ENCODE measurements around the gene NSUN2. TPM values are rescaled to one million over a fixed set of nuclear protein-coding genes. Genes with fewer than 3 reads are reported as not detected.
"Not testable (repeated sequence)": the region's sequence is repeated elsewhere in the genome, so short reads cannot be mapped to it uniquely, and the experiment has no call there.

NSUN2 gene
- total RNA-seq, 1 donor from 2014 or later, result 78.8 TPM

GRCh38 chr5:6572825-6573380 lies 59.9 kb downstream of the NSUN2 start:
- no peaks in the 10 kb centered on the region for H3K36me3 Mint-ChIP-seq (ENCODE audit: low read depth, unreplicated experiment)
- no peak overlapping the region for H3K27ac ChIP-seq (ENCODE audit: low read depth, low read length)
- FAIRE-seq, result no peak
- no peak overlapping the region for H3K4me3 Mint-ChIP-seq (ENCODE audit: unreplicated experiment)
- no peaks in the 10 kb centered on the region for H3K4me1 Mint-ChIP-seq (ENCODE audit: low read depth, unreplicated experiment)
- no peaks in the 10 kb centered on the region for H3K4me1 ChIP-seq (ENCODE audit: insufficient read depth, low read length)
- H3K4me2 ChIP-seq (ENCODE audit: low read length), result no peak overlapping the region
- TF ChIP-seq, protein P1, sequence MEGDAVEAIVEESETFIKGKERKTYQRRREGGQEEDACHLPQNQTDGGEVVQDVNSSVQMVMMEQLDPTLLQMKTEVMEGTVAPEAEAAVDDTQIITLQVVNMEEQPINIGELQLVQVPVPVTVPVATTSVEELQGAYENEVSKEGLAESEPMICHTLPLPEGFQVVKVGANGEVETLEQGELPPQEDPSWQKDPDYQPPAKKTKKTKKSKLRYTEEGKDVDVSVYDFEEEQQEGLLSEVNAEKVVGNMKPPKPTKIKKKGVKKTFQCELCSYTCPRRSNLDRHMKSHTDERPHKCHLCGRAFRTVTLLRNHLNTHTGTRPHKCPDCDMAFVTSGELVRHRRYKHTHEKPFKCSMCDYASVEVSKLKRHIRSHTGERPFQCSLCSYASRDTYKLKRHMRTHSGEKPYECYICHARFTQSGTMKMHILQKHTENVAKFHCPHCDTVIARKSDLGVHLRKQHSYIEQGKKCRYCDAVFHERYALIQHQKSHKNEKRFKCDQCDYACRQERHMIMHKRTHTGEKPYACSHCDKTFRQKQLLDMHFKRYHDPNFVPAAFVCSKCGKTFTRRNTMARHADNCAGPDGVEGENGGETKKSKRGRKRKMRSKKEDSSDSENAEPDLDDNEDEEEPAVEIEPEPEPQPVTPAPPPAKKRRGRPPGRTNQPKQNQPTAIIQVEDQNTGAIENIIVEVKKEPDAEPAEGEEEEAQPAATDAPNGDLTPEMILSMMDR (IDR thresholded peaks at IDR 0.05; ENCODE audit: insufficient read depth, low read depth, low read length), result no peak
- TF ChIP-seq EZH2 (IDR thresholded peaks at IDR 0.05; ENCODE audit: insufficient read depth, low read length), result no peak
- no peaks in the 10 kb centered on the region for H3K9me3 ChIP-seq (ENCODE audit: insufficient read depth, low read depth, low read length)
- H3K27me3 ChIP-seq (ENCODE audit: insufficient read depth, low read length), result peaks cover 4% of the 10 kb centered on the region
- no peaks in the 10 kb centered on the region for H3K36me3 ChIP-seq (ENCODE audit: insufficient read depth, low read length)
- H3K79me2 ChIP-seq (ENCODE audit: insufficient read depth, low read length), result no peaks in the 10 kb centered on the region
- no peaks in the 10 kb centered on the region for H4K20me1 ChIP-seq (ENCODE audit: insufficient read depth, low read length)
- H3K27ac Mint-ChIP-seq (ENCODE audit: unreplicated experiment), result no peak overlapping the region
- H3K27me3 Mint-ChIP-seq (ENCODE audit: low read depth, unreplicated experiment), result peaks cover 26% of the 10 kb centered on the region
- H3K9me3 Mint-ChIP-seq (ENCODE audit: unreplicated experiment), result peaks cover 6% of the 10 kb centered on the region
- no peak overlapping the region for H2AFZ ChIP-seq (ENCODE audit: low read depth, low read length)
- H3K9ac ChIP-seq (ENCODE audit: low read length), result no peak overlapping the region
- no peak overlapping the region for H3K4me3 ChIP-seq (ENCODE audit: insufficient read depth, low read depth, low read length)
- DNase-seq (ENCODE audit: low read depth), result no peak

- H3K79me2 ChIP-seq (ENCODE audit: insufficient read depth, low read length), result no peaks in the 10 kb centered on the region
- H3K27me3 ChIP-seq (ENCODE audit: insufficient read depth, low read length), result peaks cover 4% of the 10 kb centered on the region
- H3K36me3 ChIP-seq (ENCODE audit: insufficient read depth, low read length), result no peaks in the 10 kb centered on the region
- no peak overlapping the region for H3K9ac ChIP-seq (ENCODE audit: low read length)
- no peak overlapping the region for H3K4me3 ChIP-seq (ENCODE audit: insufficient read depth, low read depth, low read length)
- H4K20me1 ChIP-seq (ENCODE audit: insufficient read depth, low read length), result no peaks in the 10 kb centered on the region
- FAIRE-seq (no peak), DNase-seq (ENCODE audit: low read depth) (no peak)
- H3K4me2 ChIP-seq (ENCODE audit: low read length), result no peak overlapping the region
- H3K27me3 Mint-ChIP-seq (ENCODE audit: low read depth, unreplicated experiment), result peaks cover 26% of the 10 kb centered on the region
- H3K9me3 ChIP-seq (ENCODE audit: insufficient read depth, low read depth, low read length), result no peaks in the 10 kb centered on the region
- H3K27ac ChIP-seq (ENCODE audit: low read depth, low read length), result no peak overlapping the region
- H2AFZ ChIP-seq (ENCODE audit: low read depth, low read length), result no peak overlapping the region
- H3K36me3 Mint-ChIP-seq (ENCODE audit: low read depth, unreplicated experiment), result no peaks in the 10 kb centered on the region
- TF ChIP-seq EZH2 (IDR thresholded peaks at IDR 0.05; ENCODE audit: insufficient read depth, low read length), result no peak
- TF ChIP-seq, protein P1 (IDR thresholded peaks at IDR 0.05; ENCODE audit: insufficient read depth, low read depth, low read length), result no peak
- H3K9me3 Mint-ChIP-seq (ENCODE audit: unreplicated experiment), result peaks cover 6% of the 10 kb centered on the region
- no peak overlapping the region for H3K4me3 Mint-ChIP-seq (ENCODE audit: unreplicated experiment)
- no peaks in the 10 kb centered on the region for H3K4me1 ChIP-seq (ENCODE audit: insufficient read depth, low read length)
- no peak overlapping the region for H3K27ac Mint-ChIP-seq (ENCODE audit: unreplicated experiment)
- H3K4me1 Mint-ChIP-seq (ENCODE audit: low read depth, unreplicated experiment), result no peaks in the 10 kb centered on the region
These were observed 60.6 kb downstream of the NSUN2 start for GRCh38 chr5:6572086-6572824.

- FAIRE-seq; H3K27ac ChIP-seq (ENCODE audit: low read depth, low read length); H3K27ac Mint-ChIP-seq (ENCODE audit: unreplicated experiment); H3K4me3 Mint-ChIP-seq (ENCODE audit: unreplicated experiment); H3K4me1 Mint-ChIP-seq (ENCODE audit: low read depth, unreplicated experiment); H3K9me3 ChIP-seq (ENCODE audit: insufficient read depth, low read depth, low read length); H2AFZ ChIP-seq (ENCODE audit: low read depth, low read length); H3K4me2 ChIP-seq (ENCODE audit: low read length); DNase-seq (ENCODE audit: low read depth); H3K4me3 ChIP-seq (ENCODE audit: insufficient read depth, low read depth, low read length); H3K36me3 Mint-ChIP-seq (ENCODE audit: low read depth, unreplicated experiment); H3K9me3 Mint-ChIP-seq (ENCODE audit: unreplicated experiment); H3K4me1 ChIP-seq (ENCODE audit: insufficient read depth, low read length); H3K79me2 ChIP-seq (ENCODE audit: insufficient read depth, low read length); H4K20me1 ChIP-seq (ENCODE audit: insufficient read depth, low read length); H3K9ac ChIP-seq (ENCODE audit: low read length); H3K36me3 ChIP-seq (ENCODE audit: insufficient read depth, low read length); H3K27me3 ChIP-seq (ENCODE audit: insufficient read depth, low read length): not testable (repeated sequence)
- peaks cover 25% of the 10 kb centered on the region for H3K27me3 Mint-ChIP-seq (ENCODE audit: low read depth, unreplicated experiment)
These were observed 61.2 kb downstream of the NSUN2 start for GRCh38 chr5:6571607-6572006.
